ENCODE results near the gene ZKSCAN5.

Gene ZKSCAN5

DNA sequence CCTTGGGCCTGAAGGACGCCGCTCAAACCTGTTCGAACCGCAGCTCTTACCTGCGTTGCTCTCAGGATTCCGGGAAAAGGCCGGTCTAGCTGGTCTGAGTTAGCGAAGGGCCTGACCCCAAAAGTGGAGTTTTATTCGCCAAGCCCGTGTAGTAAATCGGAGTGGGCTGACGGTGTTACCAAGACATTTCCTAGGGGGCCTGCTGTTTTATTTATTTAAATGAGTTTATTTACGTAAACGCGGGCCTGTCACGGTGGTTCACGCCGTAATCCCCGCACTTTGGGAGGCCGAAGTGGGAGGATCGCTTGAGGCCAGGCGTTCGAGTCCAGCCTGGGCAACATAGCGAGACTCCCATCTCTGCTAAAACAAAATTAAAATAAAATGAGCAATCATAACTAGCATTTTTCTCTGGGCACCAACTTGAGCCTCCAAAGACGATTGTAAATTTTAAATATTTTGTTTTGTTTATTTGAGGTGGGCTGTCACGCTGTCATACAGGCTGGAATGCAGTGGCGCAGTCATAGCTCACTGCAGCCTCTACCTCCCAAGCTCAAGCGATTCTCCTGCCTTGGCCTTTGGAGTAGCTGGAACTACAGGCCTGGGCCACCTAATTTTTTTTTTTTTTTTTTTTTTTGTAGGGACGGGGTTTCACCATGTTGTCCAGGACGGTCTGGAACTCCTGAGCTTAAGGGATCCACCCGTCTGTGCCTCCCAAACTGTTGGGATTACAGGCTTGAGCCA lies 54.9 kb downstream of the ZKSCAN5 start:
- H3K9me3 Mint-ChIP-seq = no peaks in the 10 kb centered on the region
- peak overlapping the region; percentile 95 for H3K27ac Mint-ChIP-seq
- H3K4me1 Mint-ChIP-seq = peaks cover 29% of the 10 kb centered on the region
- TF ChIP-seq, protein P1, sequence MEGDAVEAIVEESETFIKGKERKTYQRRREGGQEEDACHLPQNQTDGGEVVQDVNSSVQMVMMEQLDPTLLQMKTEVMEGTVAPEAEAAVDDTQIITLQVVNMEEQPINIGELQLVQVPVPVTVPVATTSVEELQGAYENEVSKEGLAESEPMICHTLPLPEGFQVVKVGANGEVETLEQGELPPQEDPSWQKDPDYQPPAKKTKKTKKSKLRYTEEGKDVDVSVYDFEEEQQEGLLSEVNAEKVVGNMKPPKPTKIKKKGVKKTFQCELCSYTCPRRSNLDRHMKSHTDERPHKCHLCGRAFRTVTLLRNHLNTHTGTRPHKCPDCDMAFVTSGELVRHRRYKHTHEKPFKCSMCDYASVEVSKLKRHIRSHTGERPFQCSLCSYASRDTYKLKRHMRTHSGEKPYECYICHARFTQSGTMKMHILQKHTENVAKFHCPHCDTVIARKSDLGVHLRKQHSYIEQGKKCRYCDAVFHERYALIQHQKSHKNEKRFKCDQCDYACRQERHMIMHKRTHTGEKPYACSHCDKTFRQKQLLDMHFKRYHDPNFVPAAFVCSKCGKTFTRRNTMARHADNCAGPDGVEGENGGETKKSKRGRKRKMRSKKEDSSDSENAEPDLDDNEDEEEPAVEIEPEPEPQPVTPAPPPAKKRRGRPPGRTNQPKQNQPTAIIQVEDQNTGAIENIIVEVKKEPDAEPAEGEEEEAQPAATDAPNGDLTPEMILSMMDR (IDR thresholded peaks at IDR 0.05) = no peak
- H3K36me3 Mint-ChIP-seq (ENCODE audit: low read depth) = peaks cover 44% of the 10 kb centered on the region
- H3K27me3 Mint-ChIP-seq (ENCODE audit: low read depth, poor library complexity) = no peaks in the 10 kb centered on the region
- DNase-seq = no peak
- H3K4me3 Mint-ChIP-seq = peak overlapping the region; percentile 93

DNA sequence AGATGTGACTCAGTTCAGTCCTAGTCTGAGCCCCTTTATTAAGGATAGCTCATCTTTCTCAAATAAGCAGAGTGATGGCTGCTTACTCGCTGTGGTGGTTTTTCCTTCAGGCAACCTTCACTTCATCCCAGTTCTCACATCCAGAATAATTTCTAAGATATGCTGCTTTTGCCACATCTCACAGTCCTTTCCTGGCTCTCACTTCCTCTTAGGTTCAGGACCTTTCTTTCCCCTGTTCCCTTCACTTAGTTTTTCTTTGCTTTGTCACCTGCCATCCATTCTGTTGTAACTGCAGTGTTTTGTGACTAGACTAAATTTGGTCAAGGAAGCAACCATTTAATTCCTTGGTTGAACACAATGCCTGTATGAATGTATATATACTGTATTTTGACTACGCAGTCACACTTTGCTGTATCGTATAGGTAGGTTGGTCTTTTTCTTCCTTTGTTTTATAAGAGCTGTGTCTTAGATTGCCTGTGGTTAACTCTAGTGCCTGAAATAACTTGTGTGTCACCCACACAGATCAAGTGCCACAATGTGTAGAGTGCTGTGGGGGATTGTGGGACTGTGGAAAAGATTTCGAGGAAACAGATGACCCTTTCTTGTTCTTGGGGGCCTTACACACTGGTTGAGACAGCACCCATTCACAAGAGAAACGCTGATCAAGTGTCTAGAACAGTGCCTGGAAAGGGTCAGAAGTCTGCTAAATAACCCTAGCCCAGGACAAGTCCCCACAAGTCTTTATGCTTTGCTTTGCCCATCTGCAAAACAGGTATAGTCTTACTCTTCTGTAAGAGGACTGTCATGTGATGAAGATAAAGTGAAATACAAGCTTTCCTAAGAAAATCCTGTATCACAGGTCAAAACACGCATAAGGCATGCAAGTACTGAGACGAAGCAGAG lies 56.6 kb downstream of the ZKSCAN5 start:
- Mint-ChIP-seq H3K27me3 (ENCODE audit: low read depth, poor library complexity) (no peaks in the 10 kb centered on the region), H3K4me1 (peaks cover 29% of the 10 kb centered on the region)
- TF ChIP-seq, protein P1 (IDR thresholded peaks at IDR 0.05) = no peak

GRCh38 chr7:99561737-99562051 lies 57.2 kb downstream of the ZKSCAN5 start:
- TF ChIP-seq, protein P1 (IDR thresholded peaks at IDR 0.05) = no peak
- no peaks in the 10 kb centered on the region for H3K27me3 Mint-ChIP-seq (ENCODE audit: low read depth, poor library complexity)
- H3K4me3 Mint-ChIP-seq = no peak overlapping the region
- peaks cover 54% of the 10 kb centered on the region for H3K36me3 Mint-ChIP-seq (ENCODE audit: low read depth)
- no peaks in the 10 kb centered on the region for H3K9me3 Mint-ChIP-seq
- no peak overlapping the region for H3K27ac Mint-ChIP-seq
- peaks cover 29% of the 10 kb centered on the region for H3K4me1 Mint-ChIP-seq
- DNase-seq = no peak

More for the DNA sequence above, 56.6 kb downstream of the ZKSCAN5 start:
- Mint-ChIP-seq H3K36me3 (ENCODE audit: low read depth) (peaks cover 51% of the 10 kb centered on the region), H3K4me3 (peak overlapping the region; percentile 93), H3K9me3 (no peaks in the 10 kb centered on the region), H3K27ac (peak overlapping the region; percentile 79)
- no peak for DNase-seq

DNA sequence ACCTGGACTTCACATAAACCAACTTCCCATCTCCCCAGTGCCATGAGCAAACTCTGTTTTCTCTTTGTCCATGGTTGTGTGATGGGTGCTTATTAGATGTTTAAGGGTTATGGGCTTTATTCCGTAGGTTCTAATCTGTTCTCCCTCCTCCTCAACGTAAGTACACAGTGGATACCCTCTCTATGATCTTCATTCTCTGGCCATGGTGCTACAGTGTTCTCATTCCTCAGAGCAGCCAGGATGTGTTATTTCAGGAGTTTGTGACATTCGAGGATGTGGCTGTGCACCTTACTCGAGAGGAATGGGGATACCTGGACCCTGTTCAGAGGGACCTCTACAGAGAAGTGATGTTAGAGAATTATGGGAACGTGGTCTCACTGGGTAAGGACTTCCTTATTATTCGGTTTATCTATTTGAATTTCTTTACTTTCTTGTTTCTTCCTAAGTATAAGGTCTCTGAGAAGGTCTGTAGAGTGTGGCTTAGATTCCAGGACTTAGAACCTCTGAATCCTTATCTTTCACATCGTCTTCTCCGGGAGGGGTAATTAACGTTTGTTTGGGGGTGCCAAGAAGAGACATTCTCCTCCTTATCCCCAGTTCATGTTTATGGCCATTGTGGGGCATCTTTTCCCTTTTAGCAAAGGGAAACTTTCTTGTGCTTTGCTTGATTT lies 57.8 kb downstream of the ZKSCAN5 start:
- no peaks in the 10 kb centered on the region for H3K27me3 Mint-ChIP-seq (ENCODE audit: low read depth, poor library complexity)
- no peak overlapping the region for H3K4me3 Mint-ChIP-seq
- H3K36me3 Mint-ChIP-seq (ENCODE audit: low read depth) = peaks cover 54% of the 10 kb centered on the region
- peak overlapping the region; percentile 97 for H3K27ac Mint-ChIP-seq
- no peaks in the 10 kb centered on the region for H3K9me3 Mint-ChIP-seq
- TF ChIP-seq, protein P1 (IDR thresholded peaks at IDR 0.05) = no peak
- DNase-seq = no peak
- peaks cover 26% of the 10 kb centered on the region for H3K4me1 Mint-ChIP-seq

DNA sequence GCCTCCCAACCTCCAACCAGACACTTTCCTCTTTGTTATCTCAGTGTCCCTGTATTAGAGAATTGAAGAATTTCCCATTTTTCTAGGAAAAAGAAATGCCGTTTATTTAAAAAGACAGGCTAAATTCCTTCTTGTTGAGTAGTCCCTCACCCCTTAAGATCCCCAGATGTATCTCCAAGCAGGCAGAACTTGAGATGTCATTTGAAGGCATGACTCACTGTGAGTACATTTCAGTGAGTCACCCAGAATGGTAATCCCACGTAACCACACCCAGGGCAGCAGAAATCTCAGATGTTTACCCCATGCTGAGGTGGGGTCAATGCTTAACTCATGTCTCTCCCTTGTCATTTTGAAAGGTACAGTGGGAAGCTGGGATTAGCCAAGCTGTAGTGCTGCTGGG lies 58.4 kb downstream of the ZKSCAN5 start:
- H3K9me3 Mint-ChIP-seq = no peaks in the 10 kb centered on the region
- no peak overlapping the region for H3K4me3 Mint-ChIP-seq
- peaks cover 54% of the 10 kb centered on the region for H3K36me3 Mint-ChIP-seq (ENCODE audit: low read depth)
- H3K27me3 Mint-ChIP-seq (ENCODE audit: low read depth, poor library complexity) = no peaks in the 10 kb centered on the region
- TF ChIP-seq, protein P1 (IDR thresholded peaks at IDR 0.05) = no peak
- H3K4me1 Mint-ChIP-seq = peaks cover 20% of the 10 kb centered on the region
- no peak for DNase-seq
- H3K27ac Mint-ChIP-seq = peak overlapping the region; percentile 97
